DMS114 treated with DMSO at 0.1 percent for 48 hours (cell line): ENCODE results near the gene MRPL50.

Source experiments
- DNase-seq: peaks from one replicate; lab custom pipeline; 2025; ENCODE audit not compliant: unreplicated experiment; lab: John Stamatoyannopoulos, UW

MRPL50 gene

DNA sequence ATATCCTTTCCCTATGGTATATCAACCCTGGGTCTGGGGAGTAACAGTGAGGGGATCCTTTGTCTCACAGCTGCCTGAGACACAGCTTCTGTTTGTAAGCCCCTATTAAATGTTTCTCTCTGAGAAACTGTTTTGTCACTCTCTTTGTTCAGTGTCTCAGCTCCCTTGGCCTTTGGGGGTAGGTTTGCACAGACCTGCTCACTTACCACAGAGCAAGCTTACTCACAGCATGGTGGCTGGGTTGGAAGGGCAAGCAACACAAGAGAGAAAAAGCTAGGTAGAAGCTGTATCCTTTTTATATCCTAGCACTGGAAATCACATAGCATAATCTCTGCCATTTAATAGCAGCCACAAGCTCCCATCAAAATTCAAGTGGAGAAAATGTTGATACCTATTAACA, 18.1 kb downstream of the MRPL50 start:
- no peak for DNase-seq

GRCh38 chr9:101376111-101376848, 22.1 kb downstream of the MRPL50 start:
- DNase-seq = no peak

DNA sequence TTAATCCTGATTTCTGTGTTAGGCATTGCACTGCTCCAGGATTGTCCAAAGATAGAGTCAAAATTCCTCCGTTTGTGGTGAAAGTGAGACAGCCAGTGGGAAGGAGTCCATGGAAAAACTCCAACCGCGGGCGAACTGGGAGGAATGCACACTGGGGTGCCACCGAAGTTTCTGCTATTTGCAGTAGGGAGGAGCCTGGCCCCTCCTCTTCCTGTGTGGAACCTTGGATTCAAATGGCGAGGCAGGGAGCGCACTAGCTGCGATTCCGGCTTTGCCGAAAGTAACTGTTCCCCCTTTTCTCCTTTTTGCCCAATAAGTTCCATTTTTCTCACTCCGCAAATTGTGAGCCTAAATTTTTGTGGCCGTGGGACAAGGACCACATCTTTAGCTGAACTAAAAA, 22.9 kb downstream of the MRPL50 start:
- no peak for DNase-seq

GRCh38 chr9:101372327-101373118, 25.9 kb downstream of the MRPL50 start:
- DNase-seq = no peak

DNA sequence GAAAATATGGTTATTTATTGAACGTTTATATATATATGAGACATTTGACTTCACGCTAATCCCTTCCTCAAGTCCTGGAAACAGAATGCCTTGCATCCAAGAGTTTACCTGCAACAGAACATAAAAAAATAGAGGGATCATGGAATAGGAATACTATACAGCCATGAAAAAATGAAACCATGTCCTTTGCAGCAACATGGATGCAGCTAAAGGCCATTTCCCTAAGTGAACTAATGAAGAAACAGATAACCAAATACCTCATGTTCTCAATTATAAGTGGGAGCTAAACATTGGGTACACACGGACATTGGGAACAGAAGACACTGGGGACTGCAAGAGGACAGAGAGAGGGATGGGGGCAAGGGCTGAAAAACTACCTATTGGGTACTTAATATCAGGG, 26.6 kb downstream of the MRPL50 start:
- DNase-seq = no peak

DNA sequence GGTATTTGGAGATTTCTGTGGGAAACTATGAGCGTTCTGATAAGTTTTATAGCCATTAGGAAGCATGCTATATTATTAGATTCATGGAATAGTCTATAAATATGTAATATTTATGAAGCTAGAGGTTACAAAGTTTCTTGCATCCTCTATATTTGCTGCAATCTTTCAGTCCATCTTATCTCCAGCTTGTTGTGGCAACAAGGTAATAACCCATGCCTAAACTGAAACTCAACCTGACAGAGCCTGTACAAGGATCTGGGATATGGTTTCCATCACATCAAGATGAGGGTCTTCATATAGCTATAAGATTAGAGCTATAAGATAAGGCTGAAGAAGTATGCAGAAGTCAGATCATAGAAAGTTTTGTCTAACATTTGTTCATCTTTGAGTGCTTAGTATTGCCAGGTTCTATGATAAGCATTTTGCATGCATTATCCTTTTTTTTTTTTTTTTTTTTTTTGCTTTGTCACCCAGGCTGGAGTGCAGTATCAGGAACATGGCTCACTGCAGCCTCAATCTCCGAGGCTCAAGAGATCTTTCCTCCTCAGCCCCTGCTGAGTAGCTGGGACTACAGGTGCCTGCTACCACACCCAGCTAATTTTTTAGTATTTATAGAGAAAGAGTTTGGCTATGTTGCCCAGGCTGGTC, 28.4 kb downstream of the MRPL50 start:
- no peak for DNase-seq

DNA sequence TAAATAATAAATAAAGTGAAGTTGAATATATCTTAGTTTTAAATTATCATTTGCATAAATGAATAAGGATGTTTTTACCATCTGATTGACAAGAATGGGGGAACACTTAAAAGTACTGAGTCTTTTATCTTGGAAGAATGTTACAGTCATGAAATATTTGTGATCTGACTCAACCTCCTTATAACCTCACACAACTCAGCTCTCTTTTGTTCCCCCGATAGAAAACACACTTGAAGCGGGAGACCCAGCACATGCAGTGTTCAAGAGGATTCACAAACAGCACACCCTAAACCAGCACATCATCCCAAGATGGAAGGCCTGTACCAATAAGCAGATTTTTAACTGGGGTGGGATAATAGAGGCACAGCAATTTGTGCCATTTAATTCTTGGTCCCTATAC, 29.1 kb downstream of the MRPL50 start:
- DNase-seq = no peak

GRCh38 chr9:101367323-101367722, 31.1 kb downstream of the MRPL50 start:
- no peak for DNase-seq

DNA sequence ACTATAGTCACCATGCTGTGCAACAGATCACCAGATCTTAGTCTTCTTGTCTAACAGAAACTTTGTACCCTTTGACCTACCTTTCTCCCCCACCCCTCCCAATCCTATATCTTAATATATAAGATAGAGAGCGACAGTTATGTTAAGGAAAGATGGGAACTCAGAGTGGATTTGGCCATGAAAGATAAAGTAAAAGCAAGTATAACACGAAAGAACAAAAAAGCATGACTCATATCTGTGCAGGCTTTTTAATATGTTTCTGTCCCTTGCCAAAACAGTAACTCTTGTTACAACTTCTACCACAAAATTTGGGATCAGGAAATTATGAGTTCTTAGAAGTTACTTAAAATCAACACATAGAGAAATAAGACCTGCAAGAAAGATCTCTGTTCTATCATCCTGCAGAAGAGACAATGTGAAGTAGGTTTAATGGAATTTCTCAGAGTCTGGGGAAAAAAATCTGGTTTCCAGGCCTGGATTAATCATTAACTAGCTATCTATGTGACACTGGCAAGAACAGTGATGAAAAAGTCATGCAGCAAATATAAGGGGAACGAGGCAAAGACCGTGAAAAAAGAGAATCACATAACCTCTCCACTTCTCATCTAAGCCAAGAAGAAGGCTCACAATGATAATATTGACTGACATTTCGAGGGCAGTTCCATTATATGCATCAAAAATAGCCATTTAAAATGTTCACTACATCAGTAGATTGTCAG, 32.2 kb downstream of the MRPL50 start:
- no peak for DNase-seq

DNA sequence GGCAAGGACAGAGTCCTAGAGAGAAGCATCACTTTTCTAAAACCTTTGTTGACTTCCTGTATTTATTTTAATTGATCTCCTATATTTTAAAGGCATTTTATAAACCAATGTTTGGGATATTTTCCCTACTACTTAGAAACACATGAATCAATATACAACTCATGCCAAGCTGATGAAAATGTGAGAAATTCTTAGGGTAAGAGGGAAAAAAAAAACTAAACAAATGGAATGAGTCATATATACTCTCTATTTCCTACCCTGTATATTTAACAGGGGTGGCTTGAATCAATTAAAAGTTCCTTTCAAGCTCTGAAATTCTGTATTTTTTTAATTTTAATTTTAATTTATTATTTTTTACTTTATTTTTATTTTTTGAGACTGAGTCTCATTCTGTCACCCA, 33.2 kb downstream of the MRPL50 start:
- no peak for DNase-seq

GRCh38 chr9:101362450-101362849, 36.0 kb downstream of the MRPL50 start:
- no peak for DNase-seq

GRCh38 chr9:101360647-101361046, 37.8 kb downstream of the MRPL50 start:
- DNase-seq = no peak

- no peak for DNase-seq
These were observed 38.7 kb downstream of the MRPL50 start for GRCh38 chr9:101359679-101360078.

DNA sequence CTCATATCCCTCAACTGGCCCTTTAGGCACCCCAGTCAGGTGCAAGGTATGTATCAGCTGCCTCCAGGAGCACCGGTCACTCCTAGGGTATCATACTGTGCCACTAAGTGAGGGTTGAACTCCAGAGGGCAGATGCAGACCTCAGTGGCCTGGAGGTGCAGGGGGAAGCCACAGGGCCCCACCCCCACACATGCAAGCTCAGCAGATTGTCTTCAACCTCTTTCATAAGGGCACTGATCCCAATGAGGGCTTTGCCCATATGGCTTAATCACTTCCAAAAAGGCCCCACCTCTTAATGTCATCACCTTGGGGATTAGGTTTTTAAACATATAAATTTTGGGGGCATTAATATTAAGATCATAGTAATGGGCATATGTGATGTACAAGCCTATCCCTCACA, 41.8 kb downstream of the MRPL50 start:
- DNase-seq = no peak

DNA sequence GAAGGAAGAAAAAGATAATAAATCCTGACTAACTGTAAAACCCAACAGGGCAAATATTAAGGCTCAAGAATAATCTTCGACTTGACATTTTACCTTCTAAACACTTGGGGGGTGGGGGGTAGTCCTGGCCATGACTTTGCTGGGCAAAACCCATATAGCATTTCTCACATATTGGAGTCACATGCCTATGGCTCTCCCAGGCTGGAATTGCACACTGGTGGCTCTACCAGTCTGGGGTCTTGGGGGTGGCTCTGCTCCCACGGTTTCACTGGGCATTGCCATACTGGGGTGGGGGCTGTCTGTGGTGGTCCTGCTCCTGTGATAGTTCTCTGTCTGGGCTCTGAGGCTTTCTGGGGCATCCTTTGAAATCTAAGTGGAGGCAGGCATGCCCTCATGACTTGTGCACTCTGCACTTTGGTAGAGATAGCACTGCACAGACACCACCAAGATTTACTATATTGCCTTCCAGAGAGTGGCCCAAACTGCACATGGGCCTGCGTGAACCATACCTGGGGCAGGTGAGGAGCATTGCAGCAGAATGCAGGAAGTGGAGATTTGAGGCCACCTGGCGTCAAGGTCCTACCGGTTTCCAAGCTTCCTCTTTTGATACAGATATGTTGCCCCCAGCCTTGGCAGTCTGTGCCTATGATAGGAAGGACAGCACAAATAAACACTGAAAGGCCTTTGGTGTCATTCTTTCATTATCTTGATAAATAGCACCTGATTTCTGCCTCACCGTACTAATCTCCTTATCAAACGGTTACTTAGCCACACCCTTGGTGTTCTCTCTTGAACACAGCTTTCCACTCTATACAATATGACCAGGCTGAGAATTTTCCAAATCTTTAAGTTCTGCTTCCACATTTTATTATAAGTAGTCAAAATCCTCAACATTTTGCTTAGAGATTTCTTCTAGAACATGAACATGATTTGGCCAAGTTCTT, 43.4 kb downstream of the MRPL50 start:
- no peak for DNase-seq

- DNase-seq = no peak
These were observed 44.2 kb downstream of the MRPL50 start for GRCh38 chr9:101354143-101354764.

DNA sequence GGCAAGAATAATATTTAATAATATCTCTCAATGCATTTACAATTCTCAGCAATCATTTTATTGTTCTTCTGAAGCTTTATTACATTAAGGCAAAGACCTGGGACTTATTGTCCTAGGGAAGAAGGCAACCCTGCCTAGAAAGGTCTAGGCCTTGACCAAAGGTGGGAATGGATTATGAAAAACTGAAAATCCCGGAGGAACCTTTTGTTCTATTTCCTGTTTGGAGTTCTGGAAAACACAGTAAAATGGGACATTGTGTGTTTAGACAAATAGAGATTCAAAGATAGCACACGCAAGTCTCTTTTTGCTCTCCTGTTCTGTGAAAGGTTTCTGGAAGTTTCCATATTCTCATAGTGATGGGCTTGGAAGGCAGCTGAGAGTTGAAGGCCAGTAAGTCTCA, 44.7 kb downstream of the MRPL50 start:
- DNase-seq = no peak

DNA sequence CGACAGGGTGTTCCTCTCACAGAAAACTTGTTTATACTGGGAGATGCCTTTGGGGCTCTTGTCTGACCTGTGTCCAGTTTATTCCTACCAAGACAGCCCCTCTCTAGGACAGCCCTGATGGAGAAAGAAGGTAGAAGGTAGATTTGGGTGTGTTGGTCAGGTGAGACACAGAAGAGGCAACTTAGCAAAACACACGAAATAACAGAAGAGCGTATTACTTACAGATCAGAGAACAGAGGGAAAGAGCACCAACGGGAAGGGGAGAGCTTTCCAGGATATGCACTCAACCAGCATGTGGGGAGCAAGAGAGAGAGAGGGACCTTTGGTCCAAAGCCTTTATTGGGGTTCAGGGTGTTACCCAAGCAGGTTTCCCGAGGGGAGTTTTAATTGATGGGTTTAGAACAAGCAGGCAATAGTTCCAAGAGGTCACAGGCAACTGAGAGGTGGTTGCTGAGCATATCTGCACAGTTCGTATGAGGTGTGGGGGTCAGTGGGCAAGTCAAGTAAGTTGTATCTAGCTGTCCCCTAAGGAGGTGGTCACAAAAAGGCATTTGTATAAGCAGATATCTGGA, 45.4 kb downstream of the MRPL50 start:
- DNase-seq = no peak

GRCh38 chr9:101350285-101350684, 48.1 kb downstream of the MRPL50 start:
- DNase-seq = no peak

DNA sequence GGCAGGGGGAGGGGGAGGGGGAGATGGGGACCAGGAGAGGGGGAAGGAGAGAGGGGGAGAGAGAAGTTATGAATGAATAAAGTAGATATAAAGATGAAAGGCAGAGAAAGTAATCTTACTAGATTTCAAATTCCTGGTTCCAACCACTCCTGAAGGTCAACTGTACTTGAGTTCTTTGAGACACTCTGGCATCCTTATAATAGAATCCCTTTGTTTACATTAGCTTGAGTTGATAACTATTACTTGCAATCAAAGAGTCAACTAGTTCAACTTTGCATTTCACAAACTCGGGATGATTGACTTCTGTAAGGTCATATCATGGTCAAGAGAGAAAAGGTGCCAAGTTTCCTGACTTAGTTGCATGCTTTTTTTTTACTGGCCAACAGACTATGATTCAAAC, 55.8 kb downstream of the MRPL50 start:
- no peak for DNase-seq
